Parathyroid adenoma (tissue), 2 donors: ENCODE data around the gene TP53RK.

Source experiments
- H2AFZ ChIP-seq: fragments of 300-600 bp; sonication (generic); one replicate; pipeline ENCODE4 v1.7.0; 2017; ENCODE audit warnings: antibody characterized with exemption, mild to moderate bottlenecking
- H3K27ac ChIP-seq: fragments of 300-600 bp; sonication (generic); one replicate; pipeline ENCODE4 v1.7.0; 2017
- H3K27me3 ChIP-seq: fragments of 300-600 bp; sonication (generic); one replicate; pipeline ENCODE4 v1.7.0; 2017; ENCODE audit warnings: low read length; ENCODE audit not compliant: control insufficient read depth, insufficient read depth
- H3K36me3 ChIP-seq: fragments of 300-600 bp; sonication (generic); one replicate; pipeline ENCODE4 v1.7.0; 2017; ENCODE audit warnings: low read length; ENCODE audit not compliant: control insufficient read depth, insufficient read depth
- H3K4me1 ChIP-seq: fragments of 300-600 bp; sonication (generic); one replicate; pipeline ENCODE4 v1.7.0; 2017; ENCODE audit warnings: control low read depth
- H3K4me2 ChIP-seq: fragments of 300-600 bp; sonication (generic); one replicate; pipeline ENCODE4 v1.7.0; 2017; ENCODE audit warnings: low read length
- H3K4me3 ChIP-seq: fragments of 300-600 bp; sonication (generic); one replicate; pipeline ENCODE4 v1.7.0; 2017; ENCODE audit warnings: low read depth, low read length
- H3K79me2 ChIP-seq: fragments of 300-600 bp; sonication (generic); one replicate; pipeline ENCODE4 v1.7.0; 2017; ENCODE audit warnings: control low read depth
- H3K9ac ChIP-seq: fragments of 300-600 bp; sonication (generic); one replicate; pipeline ENCODE4 v1.7.0; 2017; ENCODE audit warnings: mild to moderate bottlenecking
- H3K9me3 ChIP-seq: fragments of 300-600 bp; sonication (generic); one replicate; pipeline ENCODE4 v1.7.0; 2017; ENCODE audit warnings: low read length; ENCODE audit not compliant: control insufficient read depth
- TF ChIP-seq, protein P1 (sequence below): fragments of 300-600 bp; sonication (generic); IDR thresholded peaks from one replicate; pipeline ENCODE4 v1.7.0; 2017; ENCODE audit warnings: antibody characterized with exemption, mild to moderate bottlenecking
- donor health status: primary hyperparathyroidism.

The TP53RK gene

DNA sequence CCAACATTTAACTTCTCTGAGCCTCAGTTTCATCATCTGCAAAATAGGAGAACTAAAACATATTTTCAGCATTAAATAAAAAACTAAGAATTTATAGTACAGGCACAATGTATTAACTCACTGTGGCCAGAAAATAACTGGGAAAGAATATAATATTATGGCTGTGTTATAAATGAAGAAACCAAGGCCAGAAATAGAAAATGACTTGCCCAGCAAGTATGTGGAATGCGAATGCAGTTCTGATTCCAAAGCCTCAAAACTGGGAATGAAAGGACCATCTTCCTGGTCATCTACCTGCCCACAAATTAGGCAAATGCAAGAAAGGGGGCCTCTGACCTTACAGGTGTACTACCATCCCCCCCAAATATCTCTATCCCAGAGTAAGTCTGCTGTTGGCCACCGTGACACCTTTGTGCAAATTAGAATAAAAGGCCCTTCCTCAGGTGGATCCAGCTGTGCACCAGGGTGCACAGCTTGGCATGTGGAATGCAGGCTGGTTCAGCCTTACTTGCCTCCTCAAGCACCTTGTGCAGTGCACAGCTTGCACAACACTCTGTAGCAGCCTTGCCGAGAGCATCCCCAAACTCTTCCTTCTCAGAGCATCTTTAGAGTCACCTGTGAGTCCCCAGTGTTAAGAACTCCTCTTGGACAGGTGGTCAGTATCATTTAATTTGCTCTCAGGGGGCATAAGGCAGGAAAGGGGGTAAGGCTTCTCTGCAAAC is 42.4 kb downstream of the TP53RK start:
- Histone ChIP-seq H3K79me2 (no peaks in the 10 kb centered on the region), H3K4me1 (no peaks in the 10 kb centered on the region), H3K9ac (no peak overlapping the region), H3K36me3 (no peaks in the 10 kb centered on the region), H3K4me3 (no peak overlapping the region), H3K9me3 (no peaks in the 10 kb centered on the region), H3K27me3 (no peaks in the 10 kb centered on the region), H3K4me2 (no peak overlapping the region), H2AFZ (no peak overlapping the region), H3K27ac (no peak overlapping the region)
- TF ChIP-seq, protein P1, sequence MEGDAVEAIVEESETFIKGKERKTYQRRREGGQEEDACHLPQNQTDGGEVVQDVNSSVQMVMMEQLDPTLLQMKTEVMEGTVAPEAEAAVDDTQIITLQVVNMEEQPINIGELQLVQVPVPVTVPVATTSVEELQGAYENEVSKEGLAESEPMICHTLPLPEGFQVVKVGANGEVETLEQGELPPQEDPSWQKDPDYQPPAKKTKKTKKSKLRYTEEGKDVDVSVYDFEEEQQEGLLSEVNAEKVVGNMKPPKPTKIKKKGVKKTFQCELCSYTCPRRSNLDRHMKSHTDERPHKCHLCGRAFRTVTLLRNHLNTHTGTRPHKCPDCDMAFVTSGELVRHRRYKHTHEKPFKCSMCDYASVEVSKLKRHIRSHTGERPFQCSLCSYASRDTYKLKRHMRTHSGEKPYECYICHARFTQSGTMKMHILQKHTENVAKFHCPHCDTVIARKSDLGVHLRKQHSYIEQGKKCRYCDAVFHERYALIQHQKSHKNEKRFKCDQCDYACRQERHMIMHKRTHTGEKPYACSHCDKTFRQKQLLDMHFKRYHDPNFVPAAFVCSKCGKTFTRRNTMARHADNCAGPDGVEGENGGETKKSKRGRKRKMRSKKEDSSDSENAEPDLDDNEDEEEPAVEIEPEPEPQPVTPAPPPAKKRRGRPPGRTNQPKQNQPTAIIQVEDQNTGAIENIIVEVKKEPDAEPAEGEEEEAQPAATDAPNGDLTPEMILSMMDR: no peak

DNA sequence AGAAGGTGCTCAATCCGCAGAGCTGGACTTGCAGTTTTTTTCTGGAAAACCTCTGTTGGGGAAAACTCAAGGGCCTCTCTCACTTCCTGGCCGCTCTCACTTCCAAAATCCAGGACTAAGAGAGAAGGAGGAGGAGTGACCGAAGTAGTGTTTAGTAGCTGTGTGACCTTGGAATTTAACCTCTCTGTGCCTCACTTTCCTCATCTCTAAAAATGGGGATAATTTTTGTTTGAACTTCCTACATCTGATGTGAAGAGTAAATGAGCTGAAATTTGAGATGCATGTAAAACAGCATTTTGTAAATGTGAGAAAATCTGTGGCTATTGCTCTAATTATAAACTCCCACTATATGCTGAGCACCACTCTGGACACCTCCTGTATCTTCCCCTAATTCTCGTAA is 43.1 kb downstream of the TP53RK start:
- Histone ChIP-seq H3K36me3 (no peaks in the 10 kb centered on the region), H3K9me3 (no peaks in the 10 kb centered on the region), H3K9ac (no peak overlapping the region), H2AFZ (no peak overlapping the region), H3K4me3 (no peak overlapping the region), H3K4me2 (no peak overlapping the region), H3K4me1 (no peaks in the 10 kb centered on the region), H3K27me3 (no peaks in the 10 kb centered on the region), H3K79me2 (no peaks in the 10 kb centered on the region), H3K27ac (no peak overlapping the region)
- TF ChIP-seq, protein P1: no peak

DNA sequence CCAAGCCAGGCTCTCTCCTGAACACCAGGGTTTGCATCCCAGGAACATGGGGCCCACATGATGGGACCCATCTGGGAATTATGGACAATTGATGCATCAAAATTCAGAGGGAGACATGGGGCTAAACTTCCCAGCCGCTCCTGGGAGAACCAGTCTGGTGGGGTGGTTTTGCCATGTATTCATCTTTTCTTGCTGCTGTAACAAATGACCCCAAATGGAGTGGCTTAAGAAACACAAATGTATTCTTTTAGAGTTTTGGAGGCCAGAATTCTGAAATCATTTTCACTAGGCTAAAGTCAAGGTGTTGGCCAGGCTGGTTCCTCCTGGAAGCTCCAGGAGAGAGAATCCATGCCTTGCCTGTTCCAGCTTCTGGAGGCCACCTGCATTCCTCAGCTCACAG is 44.5 kb downstream of the TP53RK start:
- no peak overlapping the region for H3K4me3 ChIP-seq
- no peaks in the 10 kb centered on the region for H3K9me3 ChIP-seq
- H3K36me3 ChIP-seq: no peaks in the 10 kb centered on the region
- no peaks in the 10 kb centered on the region for H3K27me3 ChIP-seq
- no peak overlapping the region for H3K4me2 ChIP-seq
- no peak overlapping the region for H3K9ac ChIP-seq
- no peaks in the 10 kb centered on the region for H3K79me2 ChIP-seq
- H2AFZ ChIP-seq: no peak overlapping the region
- H3K27ac ChIP-seq: no peak overlapping the region
- TF ChIP-seq, protein P1: no peak
- no peaks in the 10 kb centered on the region for H3K4me1 ChIP-seq

DNA sequence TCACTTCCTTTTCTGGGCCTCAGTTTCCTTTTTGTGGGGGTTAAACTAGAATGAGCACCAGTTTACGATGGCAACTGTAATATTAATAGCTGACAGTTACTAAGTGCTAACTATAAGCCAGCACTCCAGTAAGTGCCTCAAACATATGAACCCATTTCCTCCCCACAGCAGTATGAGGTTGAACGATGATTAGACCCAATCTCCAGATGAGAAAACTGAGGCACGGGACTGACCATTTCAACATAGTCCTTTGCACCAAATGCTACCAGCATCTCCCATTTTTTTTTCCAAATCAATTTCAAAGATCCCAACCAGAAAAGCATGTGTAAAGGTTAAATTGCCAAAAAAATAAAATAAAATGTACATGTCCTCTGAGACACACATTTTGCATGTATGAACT is 45.1 kb downstream of the TP53RK start:
- Histone ChIP-seq H3K79me2 (no peaks in the 10 kb centered on the region), H3K36me3 (no peaks in the 10 kb centered on the region), H3K9me3 (no peaks in the 10 kb centered on the region), H3K27ac (no peak overlapping the region), H3K27me3 (no peaks in the 10 kb centered on the region), H2AFZ (no peak overlapping the region), H3K4me1 (no peaks in the 10 kb centered on the region), H3K4me3 (no peak overlapping the region), H3K9ac (no peak overlapping the region), H3K4me2 (no peak overlapping the region)
- TF ChIP-seq, protein P1: no peak

DNA sequence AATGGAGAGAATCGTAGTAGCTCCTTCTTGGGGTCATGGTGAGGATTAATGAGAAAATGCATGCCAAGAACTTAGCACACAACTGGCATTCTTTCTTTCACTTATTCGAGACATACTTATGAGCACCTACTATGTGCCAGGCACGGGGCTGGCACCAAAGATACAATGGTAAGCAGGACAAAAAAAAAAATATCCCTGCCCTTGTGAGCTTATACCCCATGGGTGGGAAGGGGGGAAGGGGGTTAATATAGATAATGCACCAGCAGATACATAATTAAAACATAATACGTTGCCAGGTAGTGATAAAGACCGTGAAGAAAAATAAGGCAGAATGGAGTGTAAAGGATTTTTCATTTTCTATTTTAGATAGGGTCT is 46.3 kb downstream of the TP53RK start:
- TF ChIP-seq, protein P1: no peak
- no peak overlapping the region for H3K4me2 ChIP-seq
- H3K27ac ChIP-seq: no peak overlapping the region
- H2AFZ ChIP-seq: no peak overlapping the region
- no peak overlapping the region for H3K9ac ChIP-seq
- H3K79me2 ChIP-seq: no peaks in the 10 kb centered on the region
- H3K27me3 ChIP-seq: no peaks in the 10 kb centered on the region
- no peaks in the 10 kb centered on the region for H3K4me1 ChIP-seq
- no peaks in the 10 kb centered on the region for H3K36me3 ChIP-seq
- no peak overlapping the region for H3K4me3 ChIP-seq
- H3K9me3 ChIP-seq: no peaks in the 10 kb centered on the region
